HG02798 (cell line): ENCODE measurements around the gene TREH.
A peak's percentile ranks its signal among the peaks of the same experiment; 100 is the strongest.
"Not testable (repeated sequence)": the region's sequence is repeated elsewhere in the genome, so short reads cannot be mapped to it uniquely, and the experiment has no call there.

Experiments
- ATAC-seq: cut with Tn5 transposase; IDR thresholded peaks from one replicate; pipeline ENCODE4 v1.9.1; 2021; ENCODE audit warnings: mild to moderate bottlenecking; ENCODE audit not compliant: unreplicated experiment, poor library complexity

Gene TREH

GRCh38 chr11:118619444-118620197 is 59.8 kb downstream of the TREH start:
- no peak for ATAC-seq

GRCh38 chr11:118618991-118619375 is 60.5 kb downstream of the TREH start:
- ATAC-seq: no peak

GRCh38 chr11:118618115-118618990 is 61.1 kb downstream of the TREH start:
- no peak for ATAC-seq

- ATAC-seq: no peak
Measured at GRCh38 chr11:118615976-118616371, 63.5 kb downstream of the TREH start.

- no peak for ATAC-seq
Measured at GRCh38 chr11:118615282-118615975, 64.0 kb downstream of the TREH start.

- ATAC-seq: no peak
Measured at GRCh38 chr11:118614511-118614910, 64.9 kb downstream of the TREH start.

- no peak for ATAC-seq
Measured at GRCh38 chr11:118612378-118612777, 67.1 kb downstream of the TREH start.

GRCh38 chr11:118611433-118611795 is 68.0 kb downstream of the TREH start:
- ATAC-seq: not testable (repeated sequence)

- ATAC-seq: peak; percentile 53
Measured at GRCh38 chr11:118610773-118611432, 68.5 kb downstream of the TREH start.

- no peak for ATAC-seq
Measured at GRCh38 chr11:118610225-118610772, 69.2 kb downstream of the TREH start.

GRCh38 chr11:118609380-118610224 is 69.8 kb downstream of the TREH start:
- ATAC-seq: no peak

- ATAC-seq: peak; percentile 35
Measured at GRCh38 chr11:118608360-118609227, 70.9 kb downstream of the TREH start.

GRCh38 chr11:118607401-118608359 is 71.8 kb downstream of the TREH start, which contains the start of gene PHLDB1:
Gene PHLDB1 (plus strand): TSS chr11:118607615. CDS start chr11:118613837, 6,222 bp downstream.
- ATAC-seq: peak; percentile 19
